ENCODE data around the gene SLC30A1. TPM values are rescaled to one million over a fixed set of nuclear protein-coding genes. Genes with fewer than 3 reads are reported as not detected.
A peak's percentile ranks its signal among the peaks of the same experiment; 100 is the strongest.
"Not testable (repeated sequence)": the region's sequence is repeated elsewhere in the genome, so short reads cannot be mapped to it uniquely, and the experiment has no call there.

Gene SLC30A1
- total and polyA plus RNA-seq, 10 of the 15 experiments (the other 5 are each of a cell fraction or from before 2014, with no cell fraction given) = 3.5 to 14.1 (median 8.8) TPM

DNA sequence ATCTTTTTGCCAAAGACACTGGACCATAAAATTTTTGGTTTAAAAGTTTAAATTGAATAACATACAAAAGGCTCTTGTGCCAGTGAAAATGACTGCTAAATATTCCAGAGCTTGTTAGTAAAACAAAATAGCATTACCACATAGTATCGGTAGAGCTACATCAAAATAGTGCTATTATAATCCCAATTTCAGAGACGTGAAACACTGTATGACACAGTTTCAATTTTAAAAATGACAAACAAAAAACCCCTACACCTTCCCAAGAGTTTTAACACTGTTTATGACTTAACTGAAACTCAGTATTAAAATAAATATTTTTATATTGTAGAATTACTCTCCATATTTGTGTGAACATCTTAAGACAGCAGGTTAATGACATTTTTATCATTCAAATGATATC, 7.0 kb downstream of the SLC30A1 start:
- peak overlapping the region; percentile 54 for H3K4me2 ChIP-seq (ENCODE audit: control insufficient read depth, insufficient read depth)
- no peak overlapping the region for H3K4me3 ChIP-seq
- TF ChIP-seq, protein P1, sequence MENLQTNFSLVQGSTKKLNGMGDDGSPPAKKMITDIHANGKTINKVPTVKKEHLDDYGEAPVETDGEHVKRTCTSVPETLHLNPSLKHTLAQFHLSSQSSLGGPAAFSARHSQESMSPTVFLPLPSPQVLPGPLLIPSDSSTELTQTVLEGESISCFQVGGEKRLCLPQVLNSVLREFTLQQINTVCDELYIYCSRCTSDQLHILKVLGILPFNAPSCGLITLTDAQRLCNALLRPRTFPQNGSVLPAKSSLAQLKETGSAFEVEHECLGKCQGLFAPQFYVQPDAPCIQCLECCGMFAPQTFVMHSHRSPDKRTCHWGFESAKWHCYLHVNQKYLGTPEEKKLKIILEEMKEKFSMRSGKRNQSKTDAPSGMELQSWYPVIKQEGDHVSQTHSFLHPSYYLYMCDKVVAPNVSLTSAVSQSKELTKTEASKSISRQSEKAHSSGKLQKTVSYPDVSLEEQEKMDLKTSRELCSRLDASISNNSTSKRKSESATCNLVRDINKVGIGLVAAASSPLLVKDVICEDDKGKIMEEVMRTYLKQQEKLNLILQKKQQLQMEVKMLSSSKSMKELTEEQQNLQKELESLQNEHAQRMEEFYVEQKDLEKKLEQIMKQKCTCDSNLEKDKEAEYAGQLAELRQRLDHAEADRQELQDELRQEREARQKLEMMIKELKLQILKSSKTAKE (IDR thresholded peaks at IDR 0.05; ENCODE audit: low read depth, poor library complexity, severe bottlenecking) = no peak
- TF ChIP-seq BHLHE40 (IDR thresholded peaks at IDR 0.05; ENCODE audit: borderline replicate concordance in 1 of 2, low read depth in 2 of 2, low read length in 1 of 2) (no peak), EGR1 (IDR thresholded peaks at IDR 0.05; ENCODE audit: borderline replicate concordance in 1 of 2, low read depth in 2 of 2, low read length in 2 of 2) (no peak), JUNB (IDR thresholded peaks at IDR 0.05) (peak; percentile 30), BACH1 (IDR thresholded peaks at IDR 0.05; ENCODE audit: borderline replicate concordance) (no peak), KLF5 (IDR thresholded peaks at IDR 0.05; ENCODE audit: partially characterized antibody) (no peak), HDGF (IDR thresholded peaks at IDR 0.05) (no peak), RUNX3 (IDR thresholded peaks at IDR 0.05; ENCODE audit: low read length) (peak; percentile 18; the same call in 1 of the 2 replicates), NFIC (IDR thresholded peaks at IDR 0.05; ENCODE audit: low read depth, low read length) (peak; percentile 47; the same call in 1 of the 2 replicates), MTA2 (IDR thresholded peaks at IDR 0.05; ENCODE audit: low read depth) (peak; percentile 21; the same call in 1 of the 2 replicates), IKZF2 (IDR thresholded peaks at IDR 0.05) (no peak)
- TF ChIP-seq, protein P2, sequence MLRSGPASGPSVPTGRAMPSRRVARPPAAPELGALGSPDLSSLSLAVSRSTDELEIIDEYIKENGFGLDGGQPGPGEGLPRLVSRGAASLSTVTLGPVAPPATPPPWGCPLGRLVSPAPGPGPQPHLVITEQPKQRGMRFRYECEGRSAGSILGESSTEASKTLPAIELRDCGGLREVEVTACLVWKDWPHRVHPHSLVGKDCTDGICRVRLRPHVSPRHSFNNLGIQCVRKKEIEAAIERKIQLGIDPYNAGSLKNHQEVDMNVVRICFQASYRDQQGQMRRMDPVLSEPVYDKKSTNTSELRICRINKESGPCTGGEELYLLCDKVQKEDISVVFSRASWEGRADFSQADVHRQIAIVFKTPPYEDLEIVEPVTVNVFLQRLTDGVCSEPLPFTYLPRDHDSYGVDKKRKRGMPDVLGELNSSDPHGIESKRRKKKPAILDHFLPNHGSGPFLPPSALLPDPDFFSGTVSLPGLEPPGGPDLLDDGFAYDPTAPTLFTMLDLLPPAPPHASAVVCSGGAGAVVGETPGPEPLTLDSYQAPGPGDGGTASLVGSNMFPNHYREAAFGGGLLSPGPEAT (IDR thresholded peaks at IDR 0.05; ENCODE audit: low read depth) = peak; percentile 43; the same call in 1 of the 2 replicates
- ChIA-PET CTCF (interaction anchor here (2.5 to 2.7 kb wide), 2 partner anchors 57 to 58 kb away, joined by 10 to 12 read pairs; no protein-coding TSS in a partner anchor), RAD21 (ENCODE audit: unreplicated experiment) (interaction anchor here (1.1 to 1.5 kb wide), 3 partner anchors 55 to 232 kb away, joined by 3 to 4 read pairs (median 3); no protein-coding TSS in a partner anchor), POLR2A (no interaction called here), SMC1A (ENCODE audit: uncharacterized antibody, unreplicated experiment) (interaction anchor here (1.0 to 2.5 kb wide), 6 partner anchors 10 to 92 kb away, joined by 3 to 7 read pairs (median 3); no protein-coding TSS in a partner anchor)
- no peaks in the 10 kb centered on the region for H4K20me1 ChIP-seq (ENCODE audit: control insufficient read depth, insufficient read depth)
- no TSS peak for BruUV-seq (replicated peaks)
- H3K79me2 ChIP-seq (ENCODE audit: control insufficient read depth, insufficient read depth, low read length) = peaks cover 56% of the 10 kb centered on the region
- no peaks in the 10 kb centered on the region for H3K27me3 ChIP-seq (replicated peaks in 1 of 2; ENCODE audit: control insufficient read depth in 2 of 2, insufficient read depth in 2 of 2, low read length in 1 of 2)
- no peak overlapping the region for H2AFZ ChIP-seq (ENCODE audit: control insufficient read depth, low read depth, low read length)
- no peak for FAIRE-seq
- H3K9me3 ChIP-seq (replicated peaks; ENCODE audit: control insufficient read depth, insufficient read depth, low read length) = no peaks in the 10 kb centered on the region
- no peak overlapping the region for H3K9ac ChIP-seq (ENCODE audit: control insufficient read depth, insufficient read depth, low read length)
- intact Hi-C loops (cut with micrococcal nuclease; ENCODE audit: unreplicated experiment) = loop anchor here (10.0 kb wide), 2 partner anchors 463 to 723 kb away; partner anchors contain the start of genes DTL and INTS7
- peaks cover 10% of the 10 kb centered on the region for H3K4me1 ChIP-seq (ENCODE audit: control insufficient read depth, insufficient read depth, low read length)
- peak; percentile 61 for ATAC-seq
- DNase-seq (ENCODE audit: low read depth, low spot score) = no peak
- H3K27ac ChIP-seq (ENCODE audit: control insufficient read depth, insufficient read depth) = peak overlapping the region; percentile 42; the same call in 1 of the 2 replicates
- WGBS (ENCODE audit: insufficient coverage, insufficient replicate concordance, low lambda C conversion rate, missing lambda C conversion rate) = 2% methylated on average over 2 of the region's 2 CpGs
- in situ Hi-C loops (cut with MboI) = no loop called here
- H3K36me3 ChIP-seq (ENCODE audit: control insufficient read depth in 2 of 2, insufficient read depth in 2 of 2, low read length in 1 of 2) = peaks cover 0 to 5% of the 10 kb centered on the region in 2 experiments; a peak in 1 of 4 replicates

DNA sequence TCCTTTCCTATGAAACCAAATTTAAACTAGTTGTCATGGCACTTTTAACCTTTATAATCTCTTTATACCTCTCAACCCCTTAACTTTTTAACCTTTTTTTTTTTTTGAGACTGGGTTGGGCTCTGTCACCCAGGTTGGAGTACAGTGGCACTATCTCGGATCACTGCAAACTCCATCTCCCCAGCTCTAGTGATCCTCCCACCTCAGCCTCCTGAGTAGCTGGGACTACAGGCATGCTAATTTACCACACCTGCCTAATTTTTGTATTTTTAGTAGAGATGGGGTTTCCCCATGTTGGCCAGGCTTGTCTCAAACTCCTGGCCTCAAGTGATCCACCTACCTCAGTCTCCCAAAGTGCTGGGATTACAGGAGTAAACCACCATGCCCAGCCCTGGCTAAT, 8.6 kb downstream of the SLC30A1 start:
- DNase-seq (ENCODE audit: low read depth, low spot score); H4K20me1 ChIP-seq (ENCODE audit: control insufficient read depth, insufficient read depth); H3K27ac ChIP-seq (ENCODE audit: control insufficient read depth, insufficient read depth); BruUV-seq (replicated peaks); H3K27me3 ChIP-seq (replicated peaks in 1 of 2; ENCODE audit: control insufficient read depth in 2 of 2, insufficient read depth in 2 of 2, low read length in 1 of 2); H3K4me3 ChIP-seq; ATAC-seq; POLR2A ChIA-PET; H3K9ac ChIP-seq (ENCODE audit: control insufficient read depth, insufficient read depth, low read length); FAIRE-seq; in situ Hi-C loops (cut with MboI); H3K9me3 ChIP-seq (replicated peaks; ENCODE audit: control insufficient read depth, insufficient read depth, low read length); H2AFZ ChIP-seq (ENCODE audit: control insufficient read depth, low read depth, low read length); H3K36me3 ChIP-seq (ENCODE audit: control insufficient read depth in 2 of 2, insufficient read depth in 2 of 2, low read length in 1 of 2); H3K4me2 ChIP-seq (ENCODE audit: control insufficient read depth, insufficient read depth): not testable (repeated sequence)
- peaks cover 40% of the 10 kb centered on the region for H3K79me2 ChIP-seq (ENCODE audit: control insufficient read depth, insufficient read depth, low read length)
- H3K4me1 ChIP-seq (ENCODE audit: control insufficient read depth, insufficient read depth, low read length) = peaks cover 18% of the 10 kb centered on the region
- ChIA-PET SMC1A (ENCODE audit: uncharacterized antibody, unreplicated experiment) (interaction anchor here (0.6 kb wide), 1 partner anchor 309 kb away, joined by 3 read pairs; no protein-coding TSS in a partner anchor), CTCF (interaction anchor here (2.5 kb wide), 1 partner anchor 56 kb away, joined by 10 read pairs; no protein-coding TSS in a partner anchor), RAD21 (ENCODE audit: unreplicated experiment) (interaction anchor here (1.5 kb wide), 1 partner anchor 53 kb away, joined by 3 read pairs; no protein-coding TSS in a partner anchor)
- intact Hi-C loops (cut with micrococcal nuclease; ENCODE audit: unreplicated experiment) = loop anchor here (10.0 kb wide), 2 partner anchors 464 to 724 kb away; partner anchors contain the start of genes DTL and INTS7
- WGBS (ENCODE audit: insufficient coverage, insufficient replicate concordance, low lambda C conversion rate, missing lambda C conversion rate) = no CpG with 5 or more reads among the region's 1 CpG
